ENCODE measurements around the gene SHISAL2A. TPM values are rescaled to one million over a fixed set of nuclear protein-coding genes. Genes with fewer than 3 reads are reported as not detected.
A peak's percentile ranks its signal among the peaks of the same experiment; 100 is the strongest.

SHISAL2A gene
- total and polyA plus RNA-seq, 5 donors from 2014 or later = 4.3 to 27.2 (median 5.9) TPM

DNA sequence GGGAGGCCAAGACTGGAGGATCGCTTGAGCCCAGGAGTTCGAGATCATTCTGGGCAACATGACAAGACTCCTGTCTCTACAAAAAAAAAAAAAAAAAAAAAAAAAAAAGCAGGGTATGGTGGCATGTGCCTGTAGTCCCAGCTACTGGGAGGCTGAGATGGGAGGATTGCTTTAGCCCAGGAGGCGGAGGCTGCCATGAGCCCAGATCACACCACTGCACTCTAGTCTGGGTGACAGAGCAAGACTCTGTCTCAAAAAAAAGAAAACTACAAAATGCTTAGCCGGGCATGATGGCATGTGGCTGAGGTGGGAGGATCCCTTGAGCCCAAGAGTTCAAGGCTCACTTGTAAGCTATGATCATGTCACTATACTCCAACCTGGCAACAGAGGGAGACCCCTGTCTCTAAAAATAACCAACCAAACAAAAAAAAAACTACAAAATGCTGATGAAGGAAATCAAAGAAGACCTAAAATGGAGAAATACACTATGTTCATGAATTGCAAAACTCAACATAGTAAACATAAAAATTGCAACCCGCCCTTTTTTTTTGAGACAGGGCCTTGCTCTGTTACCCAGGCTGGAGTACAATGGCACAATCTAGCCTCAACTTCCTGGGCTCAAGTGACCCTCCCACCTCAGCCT lies 20.4 kb downstream of the SHISAL2A start:
- H3K4me1 Mint-ChIP-seq = peaks cover 0 to 23% (median 11%) of the 10 kb centered on the region in 4 donors
- no peaks in the 10 kb centered on the region for H3K27me3 Mint-ChIP-seq
- no peaks in the 10 kb centered on the region for H3K9me3 Mint-ChIP-seq
- no peaks in the 10 kb centered on the region for H3K4me1 ChIP-seq (ENCODE audit: control insufficient read depth, insufficient read depth, low read length, poor library complexity, severe bottlenecking)
- ATAC-seq (ENCODE audit: low read depth in 2 of 2) (no peak), DNase-seq (no peak)
- no peak overlapping the region for H3K4me3 Mint-ChIP-seq
- H3K36me3 ChIP-seq (ENCODE audit: control insufficient read depth, insufficient read depth, low read length) = peaks cover 26% of the 10 kb centered on the region
- H3K9me3 ChIP-seq (ENCODE audit: control insufficient read depth in 2 of 2, low read length in 2 of 2) = no peaks in the 10 kb centered on the region
- peak overlapping the region in 2 of 3 donors; percentile 62 to 82 for H3K27ac Mint-ChIP-seq
- peaks cover 58% of the 10 kb centered on the region for H3K36me3 Mint-ChIP-seq
- no peaks in the 10 kb centered on the region for H3K27me3 ChIP-seq (ENCODE audit: control insufficient read depth, insufficient read depth, low read length)
- H3K4me3 ChIP-seq (ENCODE audit: low read depth, low read length) = no peak overlapping the region
- no peak overlapping the region for H3K27ac ChIP-seq (ENCODE audit: insufficient read depth, low read length, poor library complexity, severe bottlenecking)

GRCh38 chr1:52654063-52654462 lies 21.1 kb downstream of the SHISAL2A start:
- Mint-ChIP-seq H3K9me3 (no peaks in the 10 kb centered on the region), H3K27me3 (no peaks in the 10 kb centered on the region), H3K4me3 (no peak overlapping the region), H3K4me1 (peaks cover 0 to 19% (median 9%) of the 10 kb centered on the region in 4 donors), H3K36me3 (peaks cover 51% of the 10 kb centered on the region), H3K27ac (peak overlapping the region in 1 of 3 donors; percentile 62)
- H3K27ac ChIP-seq (ENCODE audit: insufficient read depth, low read length, poor library complexity, severe bottlenecking) = no peak overlapping the region
- no peak overlapping the region for H3K4me3 ChIP-seq (ENCODE audit: low read depth, low read length)
- no peaks in the 10 kb centered on the region for H3K9me3 ChIP-seq (ENCODE audit: control insufficient read depth in 2 of 2, low read length in 2 of 2)
- no peak for DNase-seq
- peaks cover 21% of the 10 kb centered on the region for H3K36me3 ChIP-seq (ENCODE audit: control insufficient read depth, insufficient read depth, low read length)
- no peaks in the 10 kb centered on the region for H3K27me3 ChIP-seq (ENCODE audit: control insufficient read depth, insufficient read depth, low read length)
- no peaks in the 10 kb centered on the region for H3K4me1 ChIP-seq (ENCODE audit: control insufficient read depth, insufficient read depth, low read length, poor library complexity, severe bottlenecking)
- ATAC-seq (ENCODE audit: low read depth in 2 of 2) = no peak

DNA sequence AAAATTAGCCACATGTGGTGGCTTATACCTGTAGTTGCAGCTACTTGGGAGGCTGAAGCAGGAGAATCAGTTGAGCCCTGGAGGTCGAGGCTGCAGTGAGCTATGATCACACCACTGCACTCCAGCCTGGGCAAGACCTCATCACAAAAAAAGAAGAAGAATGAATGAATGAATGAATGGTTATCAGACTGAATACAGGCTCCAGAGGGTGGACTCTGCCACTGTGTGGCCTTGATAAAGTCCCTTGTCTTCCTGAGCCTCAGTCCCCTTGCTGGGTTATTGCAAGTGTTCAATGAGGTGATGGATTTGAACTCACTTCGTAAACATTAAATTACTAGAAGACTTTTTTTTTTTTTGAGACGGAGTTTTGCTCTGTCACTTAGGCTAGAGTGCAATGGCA lies 24.7 kb downstream of the SHISAL2A start:
- H3K36me3 Mint-ChIP-seq = peaks cover 45% of the 10 kb centered on the region

GRCh38 chr1:52658795-52659194 lies 25.8 kb downstream of the SHISAL2A start:
- H3K36me3 ChIP-seq (ENCODE audit: control insufficient read depth, insufficient read depth, low read length) = peaks cover 19% of the 10 kb centered on the region
- H3K27ac ChIP-seq (ENCODE audit: insufficient read depth, low read length, poor library complexity, severe bottlenecking) = no peak overlapping the region
- H3K27me3 ChIP-seq (ENCODE audit: control insufficient read depth, insufficient read depth, low read length) = no peaks in the 10 kb centered on the region
- H3K4me1 Mint-ChIP-seq = peaks cover 0 to 11% (median 8%) of the 10 kb centered on the region in 4 donors
- no peaks in the 10 kb centered on the region for H3K4me1 ChIP-seq (ENCODE audit: control insufficient read depth, insufficient read depth, low read length, poor library complexity, severe bottlenecking)
- no peak overlapping the region for H3K4me3 Mint-ChIP-seq
- no peaks in the 10 kb centered on the region for H3K27me3 Mint-ChIP-seq
- H3K36me3 Mint-ChIP-seq = peaks cover 40% of the 10 kb centered on the region
- ATAC-seq (ENCODE audit: low read depth in 2 of 2) = peak; percentile 35 to 40
- H3K4me3 ChIP-seq (ENCODE audit: low read depth, low read length) = no peak overlapping the region
- peak in 1 of 3 donors; percentile 23 for DNase-seq
- H3K27ac Mint-ChIP-seq = peak overlapping the region in 2 of 3 donors; percentile 25 to 35
- no peaks in the 10 kb centered on the region for H3K9me3 ChIP-seq (ENCODE audit: control insufficient read depth in 2 of 2, low read length in 2 of 2)
- no peaks in the 10 kb centered on the region for H3K9me3 Mint-ChIP-seq

More for the DNA sequence above, 24.7 kb downstream of the SHISAL2A start:
- Mint-ChIP-seq H3K4me3 (no peak overlapping the region), H3K27ac (peak overlapping the region in 2 of 3 donors; percentile 25 to 35), H3K9me3 (no peaks in the 10 kb centered on the region), H3K27me3 (no peaks in the 10 kb centered on the region), H3K4me1 (peaks cover 0 to 11% (median 9%) of the 10 kb centered on the region in 4 donors)
- no peaks in the 10 kb centered on the region for H3K4me1 ChIP-seq (ENCODE audit: control insufficient read depth, insufficient read depth, low read length, poor library complexity, severe bottlenecking)
- no peaks in the 10 kb centered on the region for H3K27me3 ChIP-seq (ENCODE audit: control insufficient read depth, insufficient read depth, low read length)
- no peak overlapping the region for H3K4me3 ChIP-seq (ENCODE audit: low read depth, low read length)
- peaks cover 19% of the 10 kb centered on the region for H3K36me3 ChIP-seq (ENCODE audit: control insufficient read depth, insufficient read depth, low read length)
- H3K27ac ChIP-seq (ENCODE audit: insufficient read depth, low read length, poor library complexity, severe bottlenecking) = no peak overlapping the region
- no peaks in the 10 kb centered on the region for H3K9me3 ChIP-seq (ENCODE audit: control insufficient read depth in 2 of 2, low read length in 2 of 2)
- DNase-seq (no peak), ATAC-seq (ENCODE audit: low read depth in 2 of 2) (no peak)

DNA sequence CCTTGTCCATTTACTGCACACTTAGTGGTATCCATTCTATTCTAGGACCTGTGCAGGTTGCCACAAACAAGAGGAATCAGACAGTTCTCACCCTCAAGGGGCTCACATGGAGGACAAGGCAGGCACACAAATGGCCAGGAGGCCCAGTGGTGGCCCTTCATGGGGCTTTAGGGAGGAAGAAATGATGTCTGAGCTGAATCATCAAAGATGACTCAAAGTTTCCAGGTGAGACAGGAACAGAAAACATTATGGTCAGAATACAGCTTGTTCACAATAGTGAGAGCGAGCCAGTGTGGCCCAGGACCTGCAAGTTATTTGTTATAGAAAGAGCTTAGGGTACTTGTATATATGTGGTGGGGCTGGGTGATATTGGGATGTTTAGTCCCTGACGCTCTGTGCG lies 26.4 kb downstream of the SHISAL2A start:
- Histone ChIP-seq H3K4me1 (ENCODE audit: control insufficient read depth, insufficient read depth, low read length, poor library complexity, severe bottlenecking) (no peaks in the 10 kb centered on the region), H3K27ac (ENCODE audit: insufficient read depth, low read length, poor library complexity, severe bottlenecking) (no peak overlapping the region), H3K9me3 (ENCODE audit: control insufficient read depth in 2 of 2, low read length in 2 of 2) (no peaks in the 10 kb centered on the region), H3K36me3 (ENCODE audit: control insufficient read depth, insufficient read depth, low read length) (peaks cover 19% of the 10 kb centered on the region), H3K4me3 (ENCODE audit: low read depth, low read length) (no peak overlapping the region), H3K27me3 (ENCODE audit: control insufficient read depth, insufficient read depth, low read length) (no peaks in the 10 kb centered on the region)
- DNase-seq (peak in 1 of 3 donors; percentile 30), ATAC-seq (ENCODE audit: low read depth in 2 of 2) (no peak)
- no peak overlapping the region for H3K4me3 Mint-ChIP-seq
- H3K27me3 Mint-ChIP-seq = no peaks in the 10 kb centered on the region
- H3K27ac Mint-ChIP-seq = peak overlapping the region in 2 of 3 donors; percentile 35 to 79
- peaks cover 35% of the 10 kb centered on the region for H3K36me3 Mint-ChIP-seq
- H3K9me3 Mint-ChIP-seq = no peaks in the 10 kb centered on the region
- peaks cover 0 to 11% (median 6%) of the 10 kb centered on the region in 4 donors for H3K4me1 Mint-ChIP-seq

DNA sequence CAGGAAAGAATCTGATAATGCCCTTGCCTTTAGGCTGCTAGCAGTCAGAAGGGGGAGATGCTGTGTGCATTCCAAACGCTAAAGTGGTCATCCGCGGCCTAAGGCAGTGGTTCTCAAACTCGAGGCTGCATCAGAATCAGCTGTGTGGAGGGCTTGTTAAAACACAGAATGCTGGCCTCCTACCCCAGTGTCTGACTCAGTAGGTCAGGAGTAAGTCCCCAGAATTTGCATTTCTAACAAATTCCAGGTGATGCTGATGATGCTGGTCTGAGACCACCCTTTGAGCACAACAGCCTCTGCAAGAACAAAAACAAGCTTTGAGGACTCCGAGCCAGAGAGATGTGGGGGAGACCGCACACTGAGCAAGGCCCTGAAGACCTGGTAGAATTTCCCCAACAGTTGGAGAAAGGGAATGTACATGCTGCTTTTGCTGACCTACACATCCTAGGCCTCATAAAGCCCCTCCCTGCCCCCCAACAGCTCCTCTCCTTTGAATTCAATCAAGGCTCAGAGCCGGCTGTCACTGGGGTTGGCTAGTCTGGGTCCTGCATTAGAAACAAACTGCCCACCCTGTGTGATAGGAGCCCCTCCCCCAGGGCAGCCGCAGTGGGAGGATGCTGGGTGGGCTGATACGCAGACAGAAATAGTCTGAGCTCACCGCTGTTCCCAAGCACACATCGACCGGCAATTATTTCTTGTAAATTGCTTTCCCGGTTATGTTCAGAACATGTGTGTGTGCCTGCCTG lies 27.1 kb downstream of the SHISAL2A start:
- H3K4me1 Mint-ChIP-seq = peaks cover 0 to 11% (median 6%) of the 10 kb centered on the region in 4 donors
- H3K36me3 ChIP-seq (ENCODE audit: control insufficient read depth, insufficient read depth, low read length) = peaks cover 19% of the 10 kb centered on the region
- H3K4me3 ChIP-seq (ENCODE audit: low read depth, low read length) = no peak overlapping the region
- no peaks in the 10 kb centered on the region for H3K4me1 ChIP-seq (ENCODE audit: control insufficient read depth, insufficient read depth, low read length, poor library complexity, severe bottlenecking)
- no peak overlapping the region for H3K4me3 Mint-ChIP-seq
- peak overlapping the region; percentile 35 to 79 (median 60) for H3K27ac Mint-ChIP-seq
- no peak for DNase-seq
- H3K27me3 ChIP-seq (ENCODE audit: control insufficient read depth, insufficient read depth, low read length) = no peaks in the 10 kb centered on the region
- H3K36me3 Mint-ChIP-seq = peaks cover 32% of the 10 kb centered on the region
- H3K27me3 Mint-ChIP-seq = no peaks in the 10 kb centered on the region
- ATAC-seq (ENCODE audit: low read depth in 2 of 2) = no peak
- H3K27ac ChIP-seq (ENCODE audit: insufficient read depth, low read length, poor library complexity, severe bottlenecking) = no peak overlapping the region
- no peaks in the 10 kb centered on the region for H3K9me3 Mint-ChIP-seq
- no peaks in the 10 kb centered on the region for H3K9me3 ChIP-seq (ENCODE audit: control insufficient read depth in 2 of 2, low read length in 2 of 2)

- no peaks in the 10 kb centered on the region for H3K9me3 Mint-ChIP-seq
- ATAC-seq (ENCODE audit: low read depth in 2 of 2) (no peak), DNase-seq (no peak)
- H3K4me1 Mint-ChIP-seq = peaks cover 0 to 8% (median 5%) of the 10 kb centered on the region in 4 donors
- Histone ChIP-seq H3K27me3 (ENCODE audit: control insufficient read depth, insufficient read depth, low read length) (no peaks in the 10 kb centered on the region), H3K36me3 (ENCODE audit: control insufficient read depth, insufficient read depth, low read length) (peaks cover 19% of the 10 kb centered on the region), H3K27ac (ENCODE audit: insufficient read depth, low read length, poor library complexity, severe bottlenecking) (no peak overlapping the region), H3K4me3 (ENCODE audit: low read depth, low read length) (no peak overlapping the region), H3K4me1 (ENCODE audit: control insufficient read depth, insufficient read depth, low read length, poor library complexity, severe bottlenecking) (no peaks in the 10 kb centered on the region), H3K9me3 (ENCODE audit: control insufficient read depth in 2 of 2, low read length in 2 of 2) (no peaks in the 10 kb centered on the region)
- no peaks in the 10 kb centered on the region for H3K27me3 Mint-ChIP-seq
- peaks cover 28% of the 10 kb centered on the region for H3K36me3 Mint-ChIP-seq
- no peak overlapping the region for H3K4me3 Mint-ChIP-seq
- peak overlapping the region in 2 of 3 donors; percentile 9 to 44 for H3K27ac Mint-ChIP-seq
Observed at GRCh38 chr1:52660807-52661206, 27.8 kb downstream of the SHISAL2A start.

Measured in CD4-positive, CD25-positive, alpha-beta regulatory T cell (primary cell).